Neural cell (in vitro differentiated cells): ENCODE data around the gene CNFN.

Experiments used
- EZH2 ChIP-seq: fragments of 200-600, 300-800 bp; shearing (Covaris generic), sonication (generic); IDR thresholded peaks from 2 replicates; pipeline ENCODE4 v1.6.1; 2014; ENCODE audit warnings: antibody characterized with exemption, low read length, borderline replicate concordance, mild to moderate bottlenecking; ENCODE audit not compliant: insufficient read depth, poor library complexity, severe bottlenecking
- MXI1 ChIP-seq: fragments of 450-650 bp; conservative IDR thresholded peaks from 2 replicates; pipeline ENCODE4 v1.6.1; 2014; ENCODE audit warnings: antibody characterized with exemption, mild to moderate bottlenecking; ENCODE audit not compliant: poor library complexity, severe bottlenecking
- POLR2AphosphoS5 ChIP-seq: IDR thresholded peaks from 2 replicates; pipeline ENCODE4 v1.6.1; 2012
- RAD21 ChIP-seq: fragments of 450-650 bp; conservative IDR thresholded peaks from 2 replicates; pipeline ENCODE4 v1.6.1; 2014; ENCODE audit warnings: antibody characterized with exemption, mild to moderate bottlenecking, moderate library complexity
- TF ChIP-seq, protein P1 (sequence below): fragments of 450-650 bp; IDR thresholded peaks from 2 replicates; pipeline ENCODE4 v1.5.1; 2014; ENCODE audit warnings: antibody characterized with exemption, mild to moderate bottlenecking, moderate library complexity; ENCODE audit not compliant: poor library complexity, severe bottlenecking

DNA sequence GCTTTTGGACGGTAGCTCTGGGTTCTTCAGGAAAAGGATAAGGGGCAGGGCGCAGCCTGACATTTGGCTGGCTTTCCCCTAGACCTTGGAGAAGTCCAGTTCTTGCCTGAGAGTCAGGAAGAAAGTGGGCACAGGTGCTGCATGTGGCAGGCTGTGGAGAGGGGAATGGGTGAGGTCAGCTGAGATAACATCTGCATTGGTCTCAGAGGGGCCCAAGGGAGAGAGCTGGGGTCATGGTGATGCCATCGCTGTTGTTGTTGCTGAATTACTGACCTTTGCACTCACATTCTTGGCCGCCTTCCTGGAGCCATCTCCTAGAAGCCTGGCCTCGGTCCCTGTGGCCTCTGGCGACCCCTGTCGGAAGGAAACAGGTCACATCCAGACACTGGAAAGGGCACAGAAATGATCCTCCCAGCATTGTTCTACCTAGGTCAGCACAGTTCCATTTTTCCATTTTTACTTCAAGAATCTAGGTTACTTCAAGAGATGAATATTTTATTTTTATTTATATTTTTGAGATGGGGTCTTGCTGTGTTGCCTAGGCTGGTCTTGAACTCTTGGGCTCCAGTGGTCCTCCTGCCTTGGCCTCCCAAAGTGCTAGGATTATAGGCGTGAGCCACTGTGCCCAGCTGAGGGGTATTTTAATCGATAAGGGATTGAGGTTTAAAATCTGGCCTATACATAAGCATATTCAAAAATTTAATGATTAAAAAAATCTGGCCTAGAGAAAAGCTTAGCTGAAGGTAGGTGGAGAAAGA is 43.6 kb upstream of the CNFN start:
- TF ChIP-seq, protein P1, sequence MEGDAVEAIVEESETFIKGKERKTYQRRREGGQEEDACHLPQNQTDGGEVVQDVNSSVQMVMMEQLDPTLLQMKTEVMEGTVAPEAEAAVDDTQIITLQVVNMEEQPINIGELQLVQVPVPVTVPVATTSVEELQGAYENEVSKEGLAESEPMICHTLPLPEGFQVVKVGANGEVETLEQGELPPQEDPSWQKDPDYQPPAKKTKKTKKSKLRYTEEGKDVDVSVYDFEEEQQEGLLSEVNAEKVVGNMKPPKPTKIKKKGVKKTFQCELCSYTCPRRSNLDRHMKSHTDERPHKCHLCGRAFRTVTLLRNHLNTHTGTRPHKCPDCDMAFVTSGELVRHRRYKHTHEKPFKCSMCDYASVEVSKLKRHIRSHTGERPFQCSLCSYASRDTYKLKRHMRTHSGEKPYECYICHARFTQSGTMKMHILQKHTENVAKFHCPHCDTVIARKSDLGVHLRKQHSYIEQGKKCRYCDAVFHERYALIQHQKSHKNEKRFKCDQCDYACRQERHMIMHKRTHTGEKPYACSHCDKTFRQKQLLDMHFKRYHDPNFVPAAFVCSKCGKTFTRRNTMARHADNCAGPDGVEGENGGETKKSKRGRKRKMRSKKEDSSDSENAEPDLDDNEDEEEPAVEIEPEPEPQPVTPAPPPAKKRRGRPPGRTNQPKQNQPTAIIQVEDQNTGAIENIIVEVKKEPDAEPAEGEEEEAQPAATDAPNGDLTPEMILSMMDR, result peak; percentile 45
- TF ChIP-seq RAD21 (no peak), EZH2 (no peak), MXI1 (no peak), POLR2AphosphoS5 (no peak)
